ENCODE data around the gene NBPF10. TPM values are rescaled to one million over a fixed set of nuclear protein-coding genes. Genes with fewer than 3 reads are reported as not detected.

The NBPF10 gene, protein sequence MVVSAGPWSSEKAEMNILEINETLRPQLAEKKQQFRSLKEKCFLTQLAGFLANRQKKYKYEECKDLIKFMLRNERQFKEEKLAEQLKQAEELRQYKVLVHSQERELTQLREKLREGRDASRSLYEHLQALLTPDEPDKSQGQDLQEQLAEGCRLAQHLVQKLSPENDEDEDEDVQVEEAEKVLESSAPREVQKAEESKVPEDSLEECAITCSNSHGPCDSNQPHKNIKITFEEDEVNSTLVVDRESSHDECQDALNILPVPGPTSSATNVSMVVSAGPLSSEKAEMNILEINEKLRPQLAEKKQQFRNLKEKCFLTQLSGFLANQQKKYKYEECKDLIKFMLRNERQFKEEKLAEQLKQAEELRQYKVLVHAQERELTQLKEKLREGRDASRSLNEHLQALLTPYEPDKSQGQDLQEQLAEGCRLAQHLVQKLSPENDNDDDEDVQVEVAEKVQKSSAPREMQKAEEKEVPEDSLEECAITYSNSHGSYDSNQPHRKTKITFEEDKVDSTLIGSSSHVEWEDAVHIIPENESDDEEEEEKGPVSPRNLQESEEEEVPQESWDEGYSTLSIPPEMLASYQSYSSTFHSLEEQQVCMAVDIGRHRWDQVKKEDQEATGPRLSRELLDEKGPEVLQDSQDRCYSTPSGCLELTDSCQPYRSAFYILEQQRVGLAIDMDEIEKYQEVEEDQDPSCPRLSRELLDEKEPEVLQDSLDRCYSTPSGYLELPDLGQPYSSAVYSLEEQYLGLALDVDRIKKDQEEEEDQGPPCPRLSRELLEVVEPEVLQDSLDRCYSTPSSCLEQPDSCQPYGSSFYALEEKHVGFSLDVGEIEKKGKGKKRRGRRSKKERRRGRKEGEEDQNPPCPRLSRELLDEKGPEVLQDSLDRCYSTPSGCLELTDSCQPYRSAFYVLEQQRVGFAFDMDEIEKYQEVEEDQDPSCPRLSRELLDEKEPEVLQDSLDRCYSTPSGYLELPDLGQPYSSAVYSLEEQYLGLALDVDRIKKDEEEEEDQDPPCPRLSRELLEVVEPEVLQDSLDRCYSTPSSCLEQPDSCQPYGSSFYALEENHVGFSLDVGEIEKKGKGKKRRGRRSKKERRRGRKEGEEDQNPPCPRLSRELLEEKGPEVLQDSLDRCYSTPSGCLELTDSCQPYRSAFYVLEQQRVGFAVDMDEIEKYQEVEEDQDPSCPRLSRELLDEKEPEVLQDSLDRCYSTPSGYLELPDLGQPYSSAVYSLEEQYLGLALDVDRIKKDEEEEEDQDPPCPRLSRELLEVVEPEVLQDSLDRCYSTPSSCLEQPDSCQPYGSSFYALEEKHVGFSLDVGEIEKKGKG (N-terminal part only)
- total RNA-seq = 3.7 and 4.3 TPM in 2 replicates

DNA sequence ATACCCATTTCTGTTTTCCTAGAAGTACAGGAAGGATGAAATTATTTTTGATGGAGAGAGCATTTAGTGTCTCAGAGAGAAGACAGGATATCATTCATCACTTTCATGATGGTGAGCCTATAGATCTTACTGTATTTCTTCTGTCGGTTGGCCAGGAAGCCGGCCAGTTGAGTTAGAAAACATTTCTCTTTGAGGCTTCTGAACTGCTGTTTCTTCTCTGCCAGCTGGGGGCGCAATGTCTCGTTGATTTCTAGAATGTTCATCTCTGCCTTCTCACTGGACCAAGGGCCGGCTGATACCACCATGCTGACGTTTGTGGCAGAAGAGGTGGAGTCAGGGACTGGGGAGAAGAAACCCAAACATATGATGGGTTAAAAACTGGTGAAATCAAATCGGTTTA is at the start of gene NBPF10:
Gene NBPF10, minus strand, starts transcription at position 340 of the 400 bp plus-strand sequence. Its CDS starts 35 bp downstream, at position 305.

Other genes starting within 250 kb of the NBPF10 start
- gene ITGA10, start 234.8 kb downstream of the NBPF10 start, total RNA-seq = 17.3 and 37.4 TPM in 2 replicates
- 23.7 and 28.6 TPM in 2 replicates for gene PEX11B, start 226.1 kb downstream of the NBPF10 start, total RNA-seq
- 77.1 and 110 TPM in 2 replicates for gene RBM8A, start 217.3 kb downstream of the NBPF10 start, total RNA-seq
- gene LIX1L, start 186.8 kb downstream of the NBPF10 start, total RNA-seq = 44.6 and 45.1 TPM in 2 replicates
- gene ANKRD34A, start 180.2 kb downstream of the NBPF10 start, total RNA-seq = 0.52 and 0.76 TPM in 2 replicates
- 18.1 and 20.8 TPM in 2 replicates for gene POLR3GL, start 180.1 kb downstream of the NBPF10 start, total RNA-seq
- gene TXNIP, start 148.2 kb downstream of the NBPF10 start, total RNA-seq = 201 and 284 TPM in 2 replicates
- gene HJV, start 123.1 kb downstream of the NBPF10 start, total RNA-seq = 0.13 TPM in 1 of 2 replicates, not detected in the other
- gene NOTCH2NLA, start 84.2 kb upstream of the NBPF10 start, total RNA-seq = 130 and 152 TPM in 2 replicates

Measured in articular chondrocyte of knee joint (primary cell).